SK-N-SH (cell line): ENCODE data around the gene DSE. TPM values are rescaled to one million over a fixed set of nuclear protein-coding genes. Genes with fewer than 3 reads are reported as not detected.

Experiments used
- CTCF ChIA-PET: fragments of 300-600, 350-600 bp; formaldehyde crosslinking; extraction: SDS; loops from one replicate; lab custom pipeline; 2021; lab: Yijun Ruan, JAX
- POLR2A ChIA-PET: fragments of 350-600 bp; sonication (Branson Sonifier 250); formaldehyde crosslinking; extraction: SDS; loops from one replicate; lab custom pipeline; 2020; ENCODE audit warnings: antibody characterized with exemption, inconsistent platforms; lab: Yijun Ruan, JAX
- DNase-seq: peaks from one replicate; pipeline ENCODE4 v3.0.0; 2012
- H2AFZ ChIP-seq: fragments of 200-600 bp; sonication (generic); 2 replicates; pipeline ENCODE4 v1.8.1; 2016; ENCODE audit warnings: antibody characterized with exemption, mild to moderate bottlenecking, low read depth
- H3F3A ChIP-seq: fragments of 200-600 bp; sonication (generic); replicated peaks from 2 replicates; pipeline ENCODE3; 2016; ENCODE audit warnings: antibody characterized with exemption, mild to moderate bottlenecking; ENCODE audit not compliant: insufficient read depth
- H3K27ac ChIP-seq, 2 experiments: fragments of 200-500 bp in 1 of 2; fragments of 200-600 bp in 1 of 2; sonication (Bioruptor generic) in 1 of 2; sonication (generic), shearing (Covaris generic) in 1 of 2; 2 replicates each; pipeline versions ENCODE4 v1.5.1 to v1.6.1; 2014 to 2016; ENCODE audit warnings: low read depth in 2 of 2, inconsistent platforms in 1 of 2, low read length in 1 of 2, mild to moderate bottlenecking in 1 of 2, mixed read lengths in 1 of 2
- H3K27me3 ChIP-seq: fragments of 200-600 bp; sonication (generic), shearing (Covaris generic); 2 replicates; pipeline ENCODE4 v1.6.1; 2016; ENCODE audit warnings: mixed run types; ENCODE audit not compliant: insufficient read depth
- H3K36me3 ChIP-seq, 2 experiments: fragments of 200-500 bp in 1 of 2; fragments of 200-600 bp in 1 of 2; sonication (Bioruptor generic) in 1 of 2; sonication (generic) in 1 of 2; replicated peaks in 1 of 2; 2 replicates each; pipeline versions ENCODE3 to v1.5.1; 2014 to 2016; ENCODE audit warnings: low read length in 1 of 2, mild to moderate bottlenecking in 1 of 2; ENCODE audit not compliant: insufficient read depth in 2 of 2, control insufficient read depth in 1 of 2
- H3K4me1 ChIP-seq, 2 experiments: fragments of 200-500 bp in 1 of 2; fragments of 200-600 bp in 1 of 2; sonication (Bioruptor generic) in 1 of 2; sonication (generic), shearing (Covaris generic) in 1 of 2; 2 replicates each; pipeline versions ENCODE4 v1.5.1 to v1.6.1; 2014 to 2016; ENCODE audit warnings: low read depth in 1 of 2, low read length in 1 of 2, mixed run types in 1 of 2; ENCODE audit not compliant: insufficient read depth in 2 of 2, control insufficient read depth in 1 of 2
- H3K4me2 ChIP-seq: fragments of 200-600 bp; sonication (generic), shearing (Covaris generic); 2 replicates; pipeline ENCODE4 v1.6.1; 2017; ENCODE audit warnings: mixed run types
- H3K4me3 ChIP-seq, 2 experiments: fragments of 200-500 bp in 1 of 2; fragments of 200-600 bp in 1 of 2; sonication (Bioruptor generic) in 1 of 2; sonication (generic), shearing (Covaris generic) in 1 of 2; 2 replicates each; pipeline versions ENCODE4 v1.5.1 to v1.8.1; 2014 to 2016; ENCODE audit warnings: low read depth in 2 of 2, inconsistent platforms in 1 of 2, low read length in 1 of 2, mild to moderate bottlenecking in 1 of 2, mixed read lengths in 1 of 2, moderate library complexity in 1 of 2
- H3K79me2 ChIP-seq: fragments of 200-600 bp; sonication (generic); 2 replicates; pipeline ENCODE4 v1.8.1; 2017; ENCODE audit warnings: mild to moderate bottlenecking; ENCODE audit not compliant: insufficient read depth
- H3K9ac ChIP-seq: fragments of 200-600 bp; sonication (generic); 2 replicates; pipeline ENCODE4 v1.6.1; 2017; ENCODE audit warnings: mixed run types
- H3K9me2 ChIP-seq: fragments of 200-600 bp; sonication (generic); 2 replicates; pipeline ENCODE4 v1.6.1; 2017; ENCODE audit warnings: mixed run types
- H3K9me3 ChIP-seq: fragments of 200-600 bp; sonication (generic); 2 replicates; pipeline ENCODE4 v1.6.1; 2017; ENCODE audit warnings: mixed run types, mild to moderate bottlenecking, moderate library complexity
- H4K20me1 ChIP-seq: fragments of 200-600 bp; sonication (generic); 2 replicates; pipeline ENCODE4 v1.6.1; 2017; ENCODE audit warnings: mild to moderate bottlenecking, mixed run types; ENCODE audit not compliant: insufficient read depth
- FOSL2 ChIP-seq: IDR thresholded peaks from 2 replicates; pipeline ENCODE4 v1.4.0; 2012; ENCODE audit warnings: low read depth, mild to moderate bottlenecking, moderate library complexity, borderline replicate concordance
- GATA2 ChIP-seq: sonication (generic); formaldehyde crosslinking; IDR thresholded peaks from 2 replicates; pipeline ENCODE4 v1.5.0; 2020; ENCODE audit warnings: mild to moderate bottlenecking, missing genetic modification reagents
- MAX ChIP-seq: IDR thresholded peaks from 2 replicates; pipeline ENCODE4 v1.4.0; 2012; ENCODE audit warnings: low read depth
- RAD21 ChIP-seq: IDR thresholded peaks from 2 replicates; pipeline ENCODE4 v1.6.1; 2012; ENCODE audit warnings: mild to moderate bottlenecking, low read length
- SMC3 ChIP-seq: IDR thresholded peaks from 2 replicates; pipeline ENCODE4 v1.6.1; 2012; ENCODE audit warnings: low read depth, low read length, improper control_type of control experiment
- USF1 ChIP-seq: IDR thresholded peaks from 2 replicates; pipeline ENCODE4 v1.4.0; 2012; ENCODE audit warnings: low read depth, borderline replicate concordance
- WGBS: methylation state at CpG from one replicate; pipeline ENCODE4 v1.1.6; 2017; ENCODE audit warnings: low lambda C conversion rate; 5-methylcytosine and 5-hydroxymethylcytosine counted together
- polyA plus RNA-seq, 3 experiments: library from polyadenylated mRNA; depleted of rRNA; stranded (reverse); fragments of >200 nt; gene quantifications; 2 replicates each; pipeline ENCODE4 v1.2.3, GENCODE V29; 2012
- TF ChIP-seq, protein P1 (sequence below): IDR thresholded peaks from 2 replicates; pipeline ENCODE4 v1.4.0; 2012; ENCODE audit warnings: low read depth, borderline replicate concordance

The DSE gene
- polyA plus RNA-seq, 1 of the 3 experiments (the other 2 are of a cell fraction) = 12.7 TPM

DNA sequence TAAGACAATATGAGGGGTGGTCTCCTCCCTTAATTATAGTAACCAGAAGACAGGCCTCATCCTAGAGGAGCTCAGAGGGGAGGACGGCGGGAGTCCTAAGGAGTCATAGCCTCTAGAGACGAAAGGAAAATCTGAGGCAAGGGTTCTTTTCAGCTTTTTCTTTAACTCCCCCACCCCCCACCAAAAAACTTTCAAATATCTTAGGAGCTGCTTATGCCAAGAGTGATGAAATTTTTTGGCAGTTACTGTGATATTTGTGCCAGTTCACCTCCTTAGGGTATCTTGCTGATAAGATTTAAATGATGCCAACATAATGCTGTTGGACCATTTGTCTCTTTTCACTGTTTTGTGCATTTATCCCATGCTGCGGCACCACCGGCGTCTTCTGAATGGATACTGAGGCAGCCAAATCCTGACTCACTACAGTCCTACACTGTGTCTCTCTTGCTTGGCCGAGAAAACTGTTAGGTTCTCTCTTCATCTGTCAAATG, 44.5 kb upstream of the DSE start:
- H3K4me2 ChIP-seq = no peak overlapping the region
- no peak overlapping the region for H2AFZ ChIP-seq
- no peaks in the 10 kb centered on the region for H3K9me2 ChIP-seq
- POLR2A ChIA-PET = no interaction called here
- H3K27ac ChIP-seq = no peak overlapping the region
- CTCF ChIA-PET = no interaction called here
- H4K20me1 ChIP-seq = no peaks in the 10 kb centered on the region
- WGBS = 85% methylated on average over 7 of the region's 7 CpGs
- H3K79me2 ChIP-seq = no peaks in the 10 kb centered on the region
- peaks cover 0 to 5% of the 10 kb centered on the region in 2 experiments; a peak in 1 of 4 replicates for H3K4me1 ChIP-seq
- H3F3A ChIP-seq = no peaks in the 10 kb centered on the region
- TF ChIP-seq GATA2 (CRISPR knock-in tag) (no peak), RAD21 (no peak), MAX (no peak), USF1 (no peak)
- TF ChIP-seq, protein P1, sequence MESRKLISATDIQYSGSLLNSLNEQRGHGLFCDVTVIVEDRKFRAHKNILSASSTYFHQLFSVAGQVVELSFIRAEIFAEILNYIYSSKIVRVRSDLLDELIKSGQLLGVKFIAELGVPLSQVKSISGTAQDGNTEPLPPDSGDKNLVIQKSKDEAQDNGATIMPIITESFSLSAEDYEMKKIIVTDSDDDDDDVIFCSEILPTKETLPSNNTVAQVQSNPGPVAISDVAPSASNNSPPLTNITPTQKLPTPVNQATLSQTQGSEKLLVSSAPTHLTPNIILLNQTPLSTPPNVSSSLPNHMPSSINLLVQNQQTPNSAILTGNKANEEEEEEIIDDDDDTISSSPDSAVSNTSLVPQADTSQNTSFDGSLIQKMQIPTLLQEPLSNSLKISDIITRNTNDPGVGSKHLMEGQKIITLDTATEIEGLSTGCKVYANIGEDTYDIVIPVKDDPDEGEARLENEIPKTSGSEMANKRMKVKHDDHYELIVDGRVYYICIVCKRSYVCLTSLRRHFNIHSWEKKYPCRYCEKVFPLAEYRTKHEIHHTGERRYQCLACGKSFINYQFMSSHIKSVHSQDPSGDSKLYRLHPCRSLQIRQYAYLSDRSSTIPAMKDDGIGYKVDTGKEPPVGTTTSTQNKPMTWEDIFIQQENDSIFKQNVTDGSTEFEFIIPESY = no peak
- H3K36me3 ChIP-seq = no peaks in the 10 kb centered on the region
- H3K4me3 ChIP-seq = no peak overlapping the region
- no peak overlapping the region for H3K9ac ChIP-seq
- H3K9me3 ChIP-seq = no peaks in the 10 kb centered on the region
- H3K27me3 ChIP-seq = no peaks in the 10 kb centered on the region
- no peak for DNase-seq

DNA sequence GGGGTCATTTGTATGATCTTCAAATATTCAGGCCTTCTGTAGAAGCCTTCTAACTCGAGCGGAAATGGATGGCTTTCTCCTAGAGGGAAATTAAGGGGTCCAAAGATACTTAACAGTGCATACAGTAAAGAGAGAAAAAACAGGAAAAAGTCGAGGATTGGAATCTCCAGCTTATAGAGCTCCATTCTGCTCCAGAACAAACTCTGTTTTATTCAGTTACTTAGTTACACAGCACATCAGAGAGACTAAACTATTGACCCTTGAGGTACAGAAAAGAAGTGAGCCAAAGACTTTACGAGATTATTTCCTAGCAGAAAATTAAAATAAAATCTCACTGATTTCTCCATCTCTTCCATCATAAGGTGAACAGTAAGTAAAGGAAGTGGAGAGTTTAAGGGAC, 43.8 kb upstream of the DSE start:
- Histone ChIP-seq H3K9ac (no peak overlapping the region), H4K20me1 (no peaks in the 10 kb centered on the region), H3F3A (no peaks in the 10 kb centered on the region), H3K27me3 (no peaks in the 10 kb centered on the region), H3K4me2 (no peak overlapping the region), H3K4me3 (no peak overlapping the region), H3K9me3 (no peaks in the 10 kb centered on the region), H3K9me2 (no peaks in the 10 kb centered on the region), H3K27ac (no peak overlapping the region), H3K36me3 (no peaks in the 10 kb centered on the region), H2AFZ (no peak overlapping the region), H3K79me2 (no peaks in the 10 kb centered on the region), H3K4me1 (peaks cover 0 to 5% of the 10 kb centered on the region in 2 experiments; a peak in 1 of 4 replicates)
- WGBS = 79% methylated on average over 4 of the region's 4 CpGs
- ChIA-PET CTCF (no interaction called here), POLR2A (no interaction called here)
- TF ChIP-seq RAD21 (no peak), SMC3 (no peak), FOSL2 (no peak)
- DNase-seq = no peak
